HG03354 (cell line): ENCODE results near the gene MAOB.
"Not testable (repeated sequence)": the region's sequence is repeated elsewhere in the genome, so short reads cannot be mapped to it uniquely, and the experiment has no call there.

Source experiments
- ATAC-seq: cut with Tn5 transposase; IDR thresholded peaks from one replicate; pipeline ENCODE4 v1.9.1; 2021; ENCODE audit warnings: mild to moderate bottlenecking; ENCODE audit not compliant: unreplicated experiment, poor library complexity, severe bottlenecking

The MAOB gene

DNA sequence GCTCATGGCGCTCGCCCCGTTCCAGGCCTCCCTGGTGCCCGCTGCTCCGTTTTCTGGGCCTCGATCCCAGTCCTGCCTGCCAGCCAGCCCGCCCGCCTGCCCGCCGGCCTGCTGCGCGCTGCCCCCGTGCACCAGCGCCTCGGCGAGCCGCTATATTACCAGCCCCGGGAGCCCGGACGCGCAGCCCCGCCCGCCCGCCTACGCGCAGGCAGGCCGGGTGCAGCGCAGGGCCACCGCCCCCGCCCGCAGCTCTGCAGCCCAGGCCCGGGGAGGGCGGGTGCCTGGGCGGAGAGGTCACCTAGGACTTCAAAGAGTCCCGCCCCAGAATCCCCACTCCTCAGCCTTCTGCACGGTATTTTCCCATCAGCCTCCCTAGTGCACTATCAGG is at the start of gene MAOB:
Gene MAOB, minus strand, starts transcription at position 157 of the 388 bp plus-strand sequence. Its CDS starts 151 bp downstream, at position 6.
- ATAC-seq = no peak

GRCh38 chrX:43922032-43922431 is 39.8 kb upstream of the MAOB start:
- ATAC-seq = not testable (repeated sequence)

GRCh38 chrX:43910772-43911171 is 28.5 kb upstream of the MAOB start:
- not testable (repeated sequence) for ATAC-seq

DNA sequence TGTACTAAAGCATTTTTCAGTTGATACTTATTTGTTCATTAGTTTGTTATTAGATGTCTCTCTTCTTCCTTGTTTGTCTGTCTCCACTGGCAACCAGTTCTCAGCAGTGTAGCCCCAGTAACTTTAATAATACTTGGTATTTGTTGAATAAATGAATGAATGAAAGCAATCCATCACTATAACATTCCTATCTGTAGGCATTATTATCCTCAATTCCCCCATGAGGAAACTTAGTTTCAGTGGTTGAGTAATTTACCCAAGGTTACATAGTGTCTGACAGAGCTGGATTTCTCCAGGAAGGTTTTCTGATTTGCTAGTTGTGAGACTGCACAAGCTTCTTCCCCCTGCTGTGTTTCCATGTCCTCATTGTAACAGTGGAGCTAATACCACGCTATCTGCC is 27.8 kb upstream of the MAOB start:
- no peak for ATAC-seq

DNA sequence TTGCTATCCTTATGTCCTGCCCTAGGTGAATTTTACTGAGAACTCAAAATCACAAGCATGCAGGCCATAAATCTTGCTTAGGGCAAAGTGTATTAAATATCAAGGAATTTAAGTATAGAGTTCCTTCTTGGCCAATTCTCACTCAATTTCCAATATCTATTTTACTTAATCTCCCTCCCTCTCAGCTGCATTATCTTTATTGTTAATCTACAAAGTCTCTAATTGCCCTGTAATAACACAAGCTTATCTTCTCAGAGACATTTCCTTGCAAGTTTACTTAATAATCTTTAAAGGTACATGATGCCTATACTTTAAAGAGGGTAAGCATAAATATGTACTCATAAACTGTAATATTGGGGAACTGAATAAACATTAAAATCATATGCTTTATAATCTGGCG is 26.9 kb upstream of the MAOB start:
- no peak for ATAC-seq

- no peak for ATAC-seq
Observed at GRCh38 chrX:43899878-43900815, 17.9 kb upstream of the MAOB start.

- no peak for ATAC-seq
Observed at GRCh38 chrX:43898406-43899035, 16.3 kb upstream of the MAOB start.

GRCh38 chrX:43897290-43897689 is 15.0 kb upstream of the MAOB start:
- ATAC-seq = no peak

DNA sequence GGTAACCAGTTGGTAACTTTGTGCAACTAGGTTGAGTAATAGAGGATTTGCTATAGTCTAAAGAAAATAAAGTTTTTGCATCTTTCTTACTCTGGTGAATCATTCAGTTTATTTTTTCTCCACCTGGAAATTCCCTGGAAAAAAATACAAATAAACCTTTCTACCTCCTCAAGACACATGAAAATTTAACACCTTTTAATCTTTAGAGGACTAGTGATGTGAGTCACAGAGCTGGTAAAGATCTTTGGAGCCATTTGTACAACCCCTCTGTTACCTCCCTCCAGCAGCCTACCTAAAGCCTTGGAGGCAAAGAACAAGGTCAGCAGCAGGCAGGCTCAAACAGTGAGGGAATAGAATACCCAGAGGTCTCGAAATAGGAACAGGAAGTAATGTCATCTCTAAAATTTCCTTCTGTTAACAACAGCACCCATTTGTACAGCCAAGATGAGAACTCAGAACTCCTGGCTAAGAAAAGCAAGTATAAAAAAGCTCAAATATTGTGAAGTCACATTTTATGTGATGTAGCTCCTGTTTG is 10.2 kb upstream of the MAOB start:
- ATAC-seq = no peak

GRCh38 chrX:43885617-43886016 is 3.4 kb upstream of the MAOB start:
- ATAC-seq = no peak

- ATAC-seq = no peak
Observed at GRCh38 chrX:43881410-43882293, 598 bp downstream of the MAOB start.

GRCh38 chrX:43880425-43880824 is 1.8 kb downstream of the MAOB start:
- ATAC-seq = no peak

- no peak for ATAC-seq
Observed at GRCh38 chrX:43878906-43879526, 3.2 kb downstream of the MAOB start.

- no peak for ATAC-seq
Observed at GRCh38 chrX:43876680-43877079, 5.6 kb downstream of the MAOB start.

GRCh38 chrX:43870758-43871419 is 11.4 kb downstream of the MAOB start:
- ATAC-seq = no peak

DNA sequence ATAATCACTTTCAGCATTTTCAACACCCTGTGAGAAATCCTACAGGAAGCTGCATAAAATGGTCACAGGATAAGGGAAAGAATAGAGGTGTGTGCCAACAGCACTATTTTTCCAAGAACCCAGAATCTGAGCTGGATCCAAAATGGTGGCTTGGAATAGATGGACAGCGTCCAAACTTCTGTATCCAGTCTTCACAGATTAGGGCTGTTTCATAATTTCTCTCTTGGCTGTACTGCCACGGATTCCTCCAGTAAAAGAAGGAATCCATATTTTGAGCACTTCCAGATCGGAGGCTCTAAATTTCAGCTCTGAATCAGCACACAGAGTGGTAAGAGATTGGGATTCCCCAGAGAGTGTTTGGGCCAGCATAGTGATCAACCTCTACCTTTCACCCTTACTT is 12.2 kb downstream of the MAOB start:
- no peak for ATAC-seq

DNA sequence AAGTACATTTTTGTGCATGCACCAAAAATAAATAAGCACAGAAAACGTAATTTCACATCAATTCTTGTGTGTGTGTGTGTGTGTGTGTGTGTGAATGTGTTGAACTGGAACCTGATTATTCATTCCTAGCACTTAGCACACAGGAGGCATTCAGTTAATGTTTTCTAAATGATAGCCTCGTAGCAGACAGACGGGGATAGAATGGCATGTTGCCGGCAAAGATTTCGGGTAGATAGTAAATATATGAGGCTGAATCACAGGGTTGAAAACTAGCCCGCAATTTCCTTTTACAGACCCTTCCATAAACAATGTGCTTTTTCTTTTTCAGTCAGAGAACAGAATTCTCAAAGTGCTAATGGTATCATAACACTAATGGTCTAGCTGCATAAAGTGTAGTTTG is 13.5 kb downstream of the MAOB start:
- no peak for ATAC-seq

DNA sequence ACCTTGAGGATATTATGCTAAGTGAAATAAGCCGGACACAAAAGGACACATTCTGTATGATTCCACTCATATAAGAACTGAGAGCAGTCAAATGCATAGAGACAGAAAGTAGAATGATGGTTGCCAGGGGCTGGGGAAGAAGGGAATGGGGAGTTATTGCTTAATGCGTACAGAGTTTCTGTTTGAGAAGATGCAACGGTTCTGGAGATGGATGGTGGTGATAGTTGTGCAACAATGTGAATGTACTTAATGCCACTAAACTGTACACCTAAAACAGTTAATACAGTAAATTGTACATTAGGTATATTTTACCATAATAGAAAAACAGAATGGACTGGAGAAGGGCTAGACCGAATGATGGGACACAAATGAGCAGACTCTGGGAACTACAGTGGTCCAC is 15.8 kb downstream of the MAOB start:
- ATAC-seq = no peak

GRCh38 chrX:43865791-43866190 is 16.5 kb downstream of the MAOB start:
- no peak for ATAC-seq
